ENCODE measurements around the gene TMPRSS9. TPM values are rescaled to one million over a fixed set of nuclear protein-coding genes. Genes with fewer than 3 reads are reported as not detected.

TMPRSS9 gene
- total RNA-seq, 1 experiment from 2014 or later = not detected

- intact Hi-C loops (cut with micrococcal nuclease; ENCODE audit: unreplicated experiment) = loop anchor here (5.0 kb wide), 1 partner anchor 60 kb away; no protein-coding TSS in a partner anchor
- Histone ChIP-seq H3K27me3 (replicated peaks; ENCODE audit: insufficient read depth, low read depth, low read length, poor library complexity) (no peaks in the 10 kb centered on the region), H3K27ac (ENCODE audit: low read depth, low read length, poor library complexity, severe bottlenecking) (peak overlapping the region; percentile 85), H3K4me3 (ENCODE audit: low read depth, low read length, poor library complexity, severe bottlenecking) (peak overlapping the region; percentile 99), H3K4me1 (ENCODE audit: insufficient read depth, low read length, poor library complexity, severe bottlenecking) (peaks cover 21% of the 10 kb centered on the region), H3K9me3 (ENCODE audit: low read depth, low read length, poor library complexity, severe bottlenecking) (no peaks in the 10 kb centered on the region), H3K36me3 (ENCODE audit: insufficient read depth, low read length, poor library complexity, severe bottlenecking) (peaks cover 11% of the 10 kb centered on the region)
- CTCF ChIA-PET = interaction anchor here (0.5 kb wide), 1 partner anchor 136 kb away, joined by 3 read pairs; no protein-coding TSS in a partner anchor
- no peak for TF ChIP-seq CTCF (conservative IDR thresholded peaks at IDR 0.05; ENCODE audit: low read depth, low read length)
- no peak for TF ChIP-seq EZH2 (IDR thresholded peaks at IDR 0.05; ENCODE audit: borderline replicate concordance, low read depth, low read length, poor library complexity, severe bottlenecking)
- BruUV-seq (replicated peaks) = no TSS peak
- POLR2A ChIA-PET (ENCODE audit: low non-redundant PET) = no interaction called here
- DNase-seq (ENCODE audit: low spot score) = no peak
Measured at GRCh38 chr19:2326699-2327360, 33.2 kb upstream of the TMPRSS9 start.

GRCh38 chr19:2327773-2328400 is 32.2 kb upstream of the TMPRSS9 start:
- TSS peak; percentile 81 for BruUV-seq (replicated peaks)
- Histone ChIP-seq H3K4me3 (ENCODE audit: low read depth, low read length, poor library complexity, severe bottlenecking) (peak overlapping the region; percentile 99), H3K27me3 (replicated peaks; ENCODE audit: insufficient read depth, low read depth, low read length, poor library complexity) (no peaks in the 10 kb centered on the region), H3K9me3 (ENCODE audit: low read depth, low read length, poor library complexity, severe bottlenecking) (no peaks in the 10 kb centered on the region), H3K27ac (ENCODE audit: low read depth, low read length, poor library complexity, severe bottlenecking) (peak overlapping the region; percentile 85), H3K36me3 (ENCODE audit: insufficient read depth, low read length, poor library complexity, severe bottlenecking) (peaks cover 5% of the 10 kb centered on the region), H3K4me1 (ENCODE audit: insufficient read depth, low read length, poor library complexity, severe bottlenecking) (peaks cover 29% of the 10 kb centered on the region)
- peak; percentile 96 for DNase-seq (ENCODE audit: low spot score)
- intact Hi-C loops (cut with micrococcal nuclease; ENCODE audit: unreplicated experiment) = loop anchor here (5.0 kb wide), 1 partner anchor 59 kb away; no protein-coding TSS in a partner anchor
- TF ChIP-seq EZH2 (IDR thresholded peaks at IDR 0.05; ENCODE audit: borderline replicate concordance, low read depth, low read length, poor library complexity, severe bottlenecking) = no peak
- no peak for TF ChIP-seq CTCF (conservative IDR thresholded peaks at IDR 0.05; ENCODE audit: low read depth, low read length)
- POLR2A ChIA-PET (ENCODE audit: low non-redundant PET) = interaction anchor here (0.6 kb wide), 2 partner anchors 88 to 898 kb away, joined by 7 to 12 read pairs; no protein-coding TSS in a partner anchor
- CTCF ChIA-PET = interaction anchor here (0.5 to 0.8 kb wide), 4 partner anchors 14 to 97 kb away, joined by 3 read pairs; no protein-coding TSS in a partner anchor

GRCh38 chr19:2328401-2329148 is 31.5 kb upstream of the TMPRSS9 start, which contains the start of the genes LSM7 and SPPL2B:
Gene LSM7 (minus strand): TSS chr19:2328586. CDS start chr19:2328566, 20 bp downstream.
Gene SPPL2B (plus strand): TSS chr19:2328684. CDS start chr19:2328710, 26 bp downstream.
- TF ChIP-seq EZH2 (IDR thresholded peaks at IDR 0.05; ENCODE audit: borderline replicate concordance, low read depth, low read length, poor library complexity, severe bottlenecking) (no peak), CTCF (conservative IDR thresholded peaks at IDR 0.05; ENCODE audit: low read depth, low read length) (no peak)
- H3K4me1 ChIP-seq (ENCODE audit: insufficient read depth, low read length, poor library complexity, severe bottlenecking) = peaks cover 29% of the 10 kb centered on the region
- BruUV-seq (replicated peaks) = no TSS peak
- peak within 1 kb of the TSS; percentile 99 for H3K4me3 ChIP-seq (ENCODE audit: low read depth, low read length, poor library complexity, severe bottlenecking)
- POLR2A ChIA-PET (ENCODE audit: low non-redundant PET) = no interaction called here
- intact Hi-C loops (cut with micrococcal nuclease; ENCODE audit: unreplicated experiment) = loop anchor here (5.0 kb wide), 1 partner anchor 59 kb away; no protein-coding TSS in a partner anchor
- H3K27ac ChIP-seq (ENCODE audit: low read depth, low read length, poor library complexity, severe bottlenecking) = peak within 1 kb of the TSS; percentile 85
- peaks cover 1% of the 10 kb centered on the region for H3K36me3 ChIP-seq (ENCODE audit: insufficient read depth, low read length, poor library complexity, severe bottlenecking)
- H3K9me3 ChIP-seq (ENCODE audit: low read depth, low read length, poor library complexity, severe bottlenecking) = no peaks in the 10 kb centered on the region
- CTCF ChIA-PET = interaction anchor here (0.5 to 0.8 kb wide), 2 partner anchors 14 to 96 kb away, joined by 3 read pairs; no protein-coding TSS in a partner anchor
- DNase-seq (ENCODE audit: low spot score) = peak; percentile 94
- H3K27me3 ChIP-seq (replicated peaks; ENCODE audit: insufficient read depth, low read depth, low read length, poor library complexity) = no peaks in the 10 kb centered on the region
